Measurements from ENCODE around the gene LIPG. TPM values are rescaled to one million over a fixed set of nuclear protein-coding genes. Genes with fewer than 3 reads are reported as not detected.

The LIPG gene
- polyA plus RNA-seq, 4 donors: 1.9 to 33.0 (median 17.8) TPM

GRCh38 chr18:49596687-49597086 lies 34.8 kb downstream of the LIPG start:
- Histone ChIP-seq H3K27me3 (ENCODE audit: control insufficient read depth in 3 of 3, insufficient read depth in 3 of 3, low read length in 3 of 3) (no peaks in the 10 kb centered on the region), H3K27ac (ENCODE audit: low read depth in 1 of 3, low read length in 2 of 3) (no peak overlapping the region), H3K36me3 (ENCODE audit: control insufficient read depth in 3 of 3, insufficient read depth in 2 of 3, low read depth in 1 of 3, low read length in 3 of 3) (peaks cover 0 to 10% (median 0%) of the 10 kb centered on the region in 3 donors), H3K4me1 (ENCODE audit: control insufficient read depth in 3 of 3, insufficient read depth in 2 of 3, low read depth in 1 of 3, low read length in 2 of 3) (peaks cover 0 to 5% (median 0%) of the 10 kb centered on the region in 3 donors), H3K9me3 (ENCODE audit: control insufficient read depth in 2 of 2, insufficient read depth in 1 of 2, low read depth in 1 of 2, low read length in 1 of 2) (no peaks in the 10 kb centered on the region), H3K4me3 (ENCODE audit: low read depth in 1 of 3, low read length in 3 of 3) (no peak overlapping the region)
- DNase-seq: no peak
- FAIRE-seq: no peak
- WGBS, 3 donors: 62 to 71% (median 69%) methylated on average over 3 of the region's 3 CpGs

GRCh38 chr18:49597157-49597931 lies 35.5 kb downstream of the LIPG start:
- no peaks in the 10 kb centered on the region for H3K27me3 ChIP-seq (ENCODE audit: control insufficient read depth in 3 of 3, insufficient read depth in 3 of 3, low read length in 3 of 3)
- peaks cover 0 to 10% (median 0%) of the 10 kb centered on the region in 3 donors for H3K36me3 ChIP-seq (ENCODE audit: control insufficient read depth in 3 of 3, insufficient read depth in 2 of 3, low read depth in 1 of 3, low read length in 3 of 3)
- no peak overlapping the region for H3K27ac ChIP-seq (ENCODE audit: low read depth in 1 of 3, low read length in 2 of 3)
- 60 to 68% (median 64%) methylated on average over 8 of the region's 8 CpGs for WGBS, 3 donors
- H3K4me1 ChIP-seq (ENCODE audit: control insufficient read depth in 3 of 3, insufficient read depth in 2 of 3, low read depth in 1 of 3, low read length in 2 of 3): peaks cover 0 to 1% (median 0%) of the 10 kb centered on the region in 3 donors
- FAIRE-seq (no peak), DNase-seq (peak in 1 of 2 donors; percentile 22)
- H3K9me3 ChIP-seq (ENCODE audit: control insufficient read depth in 2 of 2, insufficient read depth in 1 of 2, low read depth in 1 of 2, low read length in 1 of 2): no peaks in the 10 kb centered on the region
- H3K4me3 ChIP-seq (ENCODE audit: low read depth in 1 of 3, low read length in 3 of 3): no peak overlapping the region

GRCh38 chr18:49601211-49601610 lies 39.4 kb downstream of the LIPG start:
- Histone ChIP-seq H3K4me3 (ENCODE audit: low read depth in 1 of 3, low read length in 3 of 3) (no peak overlapping the region), H3K36me3 (ENCODE audit: control insufficient read depth in 3 of 3, insufficient read depth in 2 of 3, low read depth in 1 of 3, low read length in 3 of 3) (peaks cover 0 to 3% (median 0%) of the 10 kb centered on the region in 3 donors), H3K9me3 (ENCODE audit: control insufficient read depth in 2 of 2, insufficient read depth in 1 of 2, low read depth in 1 of 2, low read length in 1 of 2) (peaks cover 0 to 7% of the 10 kb centered on the region in 2 donors), H3K27ac (ENCODE audit: low read depth in 1 of 3, low read length in 2 of 3) (no peak overlapping the region), H3K4me1 (ENCODE audit: control insufficient read depth in 3 of 3, insufficient read depth in 2 of 3, low read depth in 1 of 3, low read length in 2 of 3) (no peaks in the 10 kb centered on the region), H3K27me3 (ENCODE audit: control insufficient read depth in 3 of 3, insufficient read depth in 3 of 3, low read length in 3 of 3) (no peaks in the 10 kb centered on the region)
- FAIRE-seq (no peak), DNase-seq (no peak)
- 87 to 89% (median 88%) methylated on average over 4 of the region's 4 CpGs for WGBS, 3 donors

GRCh38 chr18:49608366-49609255 lies 46.8 kb downstream of the LIPG start:
- Histone ChIP-seq H3K27ac (ENCODE audit: low read depth in 1 of 3, low read length in 2 of 3) (no peak overlapping the region), H3K36me3 (ENCODE audit: control insufficient read depth in 3 of 3, insufficient read depth in 2 of 3, low read depth in 1 of 3, low read length in 3 of 3) (no peaks in the 10 kb centered on the region), H3K9me3 (ENCODE audit: control insufficient read depth in 2 of 2, insufficient read depth in 1 of 2, low read depth in 1 of 2, low read length in 1 of 2) (peaks cover 0 to 7% of the 10 kb centered on the region in 2 donors), H3K27me3 (ENCODE audit: control insufficient read depth in 3 of 3, insufficient read depth in 3 of 3, low read length in 3 of 3) (no peaks in the 10 kb centered on the region), H3K4me3 (ENCODE audit: low read depth in 1 of 3, low read length in 3 of 3) (no peak overlapping the region), H3K4me1 (ENCODE audit: control insufficient read depth in 3 of 3, insufficient read depth in 2 of 3, low read depth in 1 of 3, low read length in 2 of 3) (peaks cover 0 to 9% (median 0%) of the 10 kb centered on the region in 3 donors)
- FAIRE-seq (no peak), DNase-seq (no peak)
- 88 to 93% (median 88%) methylated on average over 4 of the region's 4 CpGs for WGBS, 3 donors

- Histone ChIP-seq H3K27me3 (ENCODE audit: control insufficient read depth in 3 of 3, insufficient read depth in 3 of 3, low read length in 3 of 3) (no peaks in the 10 kb centered on the region), H3K4me1 (ENCODE audit: control insufficient read depth in 3 of 3, insufficient read depth in 2 of 3, low read depth in 1 of 3, low read length in 2 of 3) (peaks cover 0 to 17% (median 0%) of the 10 kb centered on the region in 3 donors), H3K9me3 (ENCODE audit: control insufficient read depth in 2 of 2, insufficient read depth in 1 of 2, low read depth in 1 of 2, low read length in 1 of 2) (peaks cover 0 to 7% of the 10 kb centered on the region in 2 donors), H3K36me3 (ENCODE audit: control insufficient read depth in 3 of 3, insufficient read depth in 2 of 3, low read depth in 1 of 3, low read length in 3 of 3) (no peaks in the 10 kb centered on the region), H3K4me3 (ENCODE audit: low read depth in 1 of 3, low read length in 3 of 3) (no peak overlapping the region), H3K27ac (ENCODE audit: low read depth in 1 of 3, low read length in 2 of 3) (no peak overlapping the region)
- FAIRE-seq: no peak
- 85 to 91% (median 89%) methylated on average over 3 of the region's 3 CpGs for WGBS, 3 donors
- no peak for DNase-seq
Observed at GRCh38 chr18:49609256-49610021, 47.6 kb downstream of the LIPG start.

GRCh38 chr18:49610022-49610445 lies 48.2 kb downstream of the LIPG start:
- FAIRE-seq: no peak
- WGBS, 3 donors: 90 to 93% (median 92%) methylated on average over 3 of the region's 3 CpGs

GRCh38 chr18:49611316-49611715 lies 49.5 kb downstream of the LIPG start:
- Histone ChIP-seq H3K27ac (ENCODE audit: low read depth in 1 of 3, low read length in 2 of 3) (no peak overlapping the region), H3K27me3 (ENCODE audit: control insufficient read depth in 3 of 3, insufficient read depth in 3 of 3, low read length in 3 of 3) (no peaks in the 10 kb centered on the region), H3K36me3 (ENCODE audit: control insufficient read depth in 3 of 3, insufficient read depth in 2 of 3, low read depth in 1 of 3, low read length in 3 of 3) (no peaks in the 10 kb centered on the region), H3K4me1 (ENCODE audit: control insufficient read depth in 3 of 3, insufficient read depth in 2 of 3, low read depth in 1 of 3, low read length in 2 of 3) (peaks cover 0 to 23% (median 0%) of the 10 kb centered on the region in 3 donors), H3K4me3 (ENCODE audit: low read depth in 1 of 3, low read length in 3 of 3) (no peak overlapping the region), H3K9me3 (ENCODE audit: control insufficient read depth in 2 of 2, insufficient read depth in 1 of 2, low read depth in 1 of 2, low read length in 1 of 2) (no peaks in the 10 kb centered on the region)
- no peak for DNase-seq
- FAIRE-seq: no peak
- 86 to 90% (median 87%) methylated on average over 3 of the region's 3 CpGs for WGBS, 3 donors

More at GRCh38 chr18:49610022-49610445, 48.2 kb downstream of the LIPG start:
- DNase-seq: no peak
- Histone ChIP-seq H3K4me1 (ENCODE audit: control insufficient read depth in 3 of 3, insufficient read depth in 2 of 3, low read depth in 1 of 3, low read length in 2 of 3) (peaks cover 0 to 20% (median 0%) of the 10 kb centered on the region in 3 donors), H3K9me3 (ENCODE audit: control insufficient read depth in 2 of 2, insufficient read depth in 1 of 2, low read depth in 1 of 2, low read length in 1 of 2) (peaks cover 0 to 6% of the 10 kb centered on the region in 2 donors), H3K27ac (ENCODE audit: low read depth in 1 of 3, low read length in 2 of 3) (no peak overlapping the region), H3K27me3 (ENCODE audit: control insufficient read depth in 3 of 3, insufficient read depth in 3 of 3, low read length in 3 of 3) (no peaks in the 10 kb centered on the region), H3K4me3 (ENCODE audit: low read depth in 1 of 3, low read length in 3 of 3) (no peak overlapping the region), H3K36me3 (ENCODE audit: control insufficient read depth in 3 of 3, insufficient read depth in 2 of 3, low read depth in 1 of 3, low read length in 3 of 3) (no peaks in the 10 kb centered on the region)

All from small intestine (tissue), 7 donors.